Fibroblast of villous mesenchyme (primary cell): ENCODE measurements around the gene NECTIN2. TPM values are rescaled to one million over a fixed set of nuclear protein-coding genes. Genes with fewer than 3 reads are reported as not detected.
"Not testable (repeated sequence)": the region's sequence is repeated elsewhere in the genome, so short reads cannot be mapped to it uniquely, and the experiment has no call there.

ENCODE experiments used
- DNase-seq: peaks from one replicate; pipeline ENCODE4 v3.0.0-alpha.2; 2010; ENCODE audit warnings: low read depth
- H3K4me3 ChIP-seq: 2 replicates; pipeline ENCODE4 v1.5.1; 2011; ENCODE audit warnings: low read depth, mild to moderate bottlenecking, low read length
- CTCF ChIP-seq: IDR thresholded peaks from 2 replicates; pipeline ENCODE4 v1.5.1; 2012; ENCODE audit warnings: low read depth, mild to moderate bottlenecking, low read length; ENCODE audit not compliant: insufficient read depth
- total RNA-seq: library from RNA; depleted of rRNA; stranded (reverse); fragments of >200 nt; gene quantifications from 2 replicates; pipeline ENCODE4 v1.2.3, GENCODE V29; 2012

Gene NECTIN2
- total RNA-seq, 1 donor = 134 TPM

- TF ChIP-seq CTCF = no peak
- DNase-seq = no peak
- H3K4me3 ChIP-seq = no peak overlapping the region
These were observed 32.2 kb downstream of the NECTIN2 start for GRCh38 chr19:44878120-44878865.

- TF ChIP-seq CTCF = no peak
- H3K4me3 ChIP-seq = no peak overlapping the region
- DNase-seq = no peak
These were observed 33.4 kb downstream of the NECTIN2 start for GRCh38 chr19:44879309-44880065.

GRCh38 chr19:44882063-44882462, 36.0 kb downstream of the NECTIN2 start:
- H3K4me3 ChIP-seq = no peak overlapping the region
- DNase-seq = no peak
- no peak for TF ChIP-seq CTCF

GRCh38 chr19:44882619-44883397, 36.7 kb downstream of the NECTIN2 start:
- H3K4me3 ChIP-seq, DNase-seq: not testable (repeated sequence)

GRCh38 chr19:44883922-44884321, 37.8 kb downstream of the NECTIN2 start:
- TF ChIP-seq CTCF = no peak
- H3K4me3 ChIP-seq = no peak overlapping the region
- no peak for DNase-seq

GRCh38 chr19:44884566-44884965, 38.5 kb downstream of the NECTIN2 start:
- no peak for DNase-seq
- TF ChIP-seq CTCF = no peak
- no peak overlapping the region for H3K4me3 ChIP-seq

DNA sequence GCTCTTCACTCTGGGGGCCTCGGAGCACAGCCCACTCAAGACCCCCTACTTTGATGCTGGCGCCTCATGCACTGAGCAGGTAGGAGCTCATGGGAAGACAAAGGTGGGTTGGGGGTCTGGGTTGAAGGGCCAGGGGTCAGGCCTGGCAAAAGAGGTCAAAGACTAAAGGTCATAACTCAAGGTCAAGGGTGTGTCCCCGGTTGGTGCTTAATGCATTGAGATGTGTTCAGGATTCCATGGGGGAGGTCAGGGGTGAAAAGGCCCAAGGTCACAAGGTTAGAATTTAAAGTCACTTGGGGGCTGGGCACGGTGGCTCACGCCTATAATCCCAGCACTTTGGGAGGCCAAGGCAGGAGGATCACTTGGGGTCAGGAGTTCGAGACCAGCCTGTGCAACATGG, 40.0 kb downstream of the NECTIN2 start:
- H3K4me3 ChIP-seq = no peak overlapping the region
- no peak for DNase-seq
- no peak for TF ChIP-seq CTCF
